HL-60 (cell line): Measurements from ENCODE around the gene ENOX2.
A peak's percentile ranks its signal among the peaks of the same experiment; 100 is the strongest.

Source experiments
- DNase-seq, 2 experiments: peaks; one replicate each; pipeline ENCODE4 v3.0.0-alpha.2; 2010 to 2020; ENCODE audit warnings: low read depth in 1 of 2, low spot score in 1 of 2
- H3K27ac ChIP-seq: fragments of 250-450 bp; sonication (Bioruptor Pico); replicated peaks from 2 replicates; pipeline ENCODE4 v1.5.1; 2020; ENCODE audit warnings: mild to moderate bottlenecking, moderate library complexity
- H3K27me3 ChIP-seq: fragments of 250-450 bp; sonication (Bioruptor Pico); 2 replicates; pipeline ENCODE4 v1.5.1; 2021; ENCODE audit warnings: mild to moderate bottlenecking, moderate library complexity; ENCODE audit not compliant: insufficient read depth, poor library complexity, severe bottlenecking
- H3K4me3 ChIP-seq: replicated peaks from 2 replicates; pipeline ENCODE4 v1.5.1; 2011; ENCODE audit warnings: mild to moderate bottlenecking, control low read depth, low read length; ENCODE audit not compliant: insufficient read depth
- CTCF ChIP-seq: IDR thresholded peaks from one replicate; pipeline ENCODE4 v1.5.1; 2011; ENCODE audit warnings: low read length, control low read depth, inconsistent platforms; ENCODE audit not compliant: insufficient read depth
- GABPA ChIP-seq: IDR thresholded peaks from 2 replicates; pipeline ENCODE4 v1.6.1; 2012; ENCODE audit warnings: low read depth
- POLR2AphosphoS5 ChIP-seq: IDR thresholded peaks from 2 replicates; pipeline ENCODE4 v1.6.1; 2012; ENCODE audit warnings: low read depth
- SPI1 ChIP-seq: IDR thresholded peaks from 2 replicates; pipeline ENCODE4 v1.6.1; 2012; ENCODE audit warnings: low read depth, mild to moderate bottlenecking, borderline replicate concordance
- TF ChIP-seq, protein P1 (sequence below): IDR thresholded peaks from 2 replicates; pipeline ENCODE4 v1.6.1; 2012; ENCODE audit warnings: low read depth; ENCODE audit not compliant: insufficient replicate concordance

The ENOX2 gene

DNA sequence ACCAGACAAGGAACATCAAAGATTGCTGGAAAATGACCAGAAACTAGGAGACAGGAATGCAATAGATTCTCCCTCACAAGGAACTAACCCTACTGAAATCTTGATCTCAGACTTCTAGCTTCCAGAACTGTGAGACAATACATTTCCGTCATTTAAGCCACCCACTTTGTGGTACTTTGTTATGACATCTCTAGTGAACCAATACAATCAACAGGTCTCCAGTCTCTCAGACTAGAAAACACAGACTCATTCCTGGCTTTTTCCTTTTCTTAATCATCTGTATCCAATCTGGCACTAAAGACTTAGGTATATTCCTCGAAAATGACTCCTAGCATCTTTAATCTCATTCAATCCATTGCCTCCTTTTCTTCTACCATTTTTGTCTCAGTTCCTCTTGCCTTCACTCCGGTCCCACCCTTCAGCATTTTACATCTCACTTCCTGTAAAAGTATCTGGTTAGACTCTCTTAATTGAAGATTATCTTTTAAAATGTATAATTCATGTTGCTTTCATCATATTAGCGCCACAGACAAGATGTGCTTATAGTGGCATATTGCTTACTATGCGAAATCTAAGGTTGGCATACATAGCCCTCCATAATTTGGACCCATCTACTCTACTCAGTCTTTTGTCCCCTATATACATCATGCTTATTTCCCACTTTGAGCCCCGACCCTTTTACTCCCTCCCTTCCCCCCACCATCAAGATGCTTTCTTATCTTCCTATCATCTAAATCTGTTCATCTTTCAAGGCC lies 250.0 kb downstream of the ENOX2 start:
- no peak overlapping the region for H3K4me3 ChIP-seq
- DNase-seq = no peak
- TF ChIP-seq GABPA (no peak), CTCF (no peak), SPI1 (no peak), POLR2AphosphoS5 (no peak)
- TF ChIP-seq, protein P1, sequence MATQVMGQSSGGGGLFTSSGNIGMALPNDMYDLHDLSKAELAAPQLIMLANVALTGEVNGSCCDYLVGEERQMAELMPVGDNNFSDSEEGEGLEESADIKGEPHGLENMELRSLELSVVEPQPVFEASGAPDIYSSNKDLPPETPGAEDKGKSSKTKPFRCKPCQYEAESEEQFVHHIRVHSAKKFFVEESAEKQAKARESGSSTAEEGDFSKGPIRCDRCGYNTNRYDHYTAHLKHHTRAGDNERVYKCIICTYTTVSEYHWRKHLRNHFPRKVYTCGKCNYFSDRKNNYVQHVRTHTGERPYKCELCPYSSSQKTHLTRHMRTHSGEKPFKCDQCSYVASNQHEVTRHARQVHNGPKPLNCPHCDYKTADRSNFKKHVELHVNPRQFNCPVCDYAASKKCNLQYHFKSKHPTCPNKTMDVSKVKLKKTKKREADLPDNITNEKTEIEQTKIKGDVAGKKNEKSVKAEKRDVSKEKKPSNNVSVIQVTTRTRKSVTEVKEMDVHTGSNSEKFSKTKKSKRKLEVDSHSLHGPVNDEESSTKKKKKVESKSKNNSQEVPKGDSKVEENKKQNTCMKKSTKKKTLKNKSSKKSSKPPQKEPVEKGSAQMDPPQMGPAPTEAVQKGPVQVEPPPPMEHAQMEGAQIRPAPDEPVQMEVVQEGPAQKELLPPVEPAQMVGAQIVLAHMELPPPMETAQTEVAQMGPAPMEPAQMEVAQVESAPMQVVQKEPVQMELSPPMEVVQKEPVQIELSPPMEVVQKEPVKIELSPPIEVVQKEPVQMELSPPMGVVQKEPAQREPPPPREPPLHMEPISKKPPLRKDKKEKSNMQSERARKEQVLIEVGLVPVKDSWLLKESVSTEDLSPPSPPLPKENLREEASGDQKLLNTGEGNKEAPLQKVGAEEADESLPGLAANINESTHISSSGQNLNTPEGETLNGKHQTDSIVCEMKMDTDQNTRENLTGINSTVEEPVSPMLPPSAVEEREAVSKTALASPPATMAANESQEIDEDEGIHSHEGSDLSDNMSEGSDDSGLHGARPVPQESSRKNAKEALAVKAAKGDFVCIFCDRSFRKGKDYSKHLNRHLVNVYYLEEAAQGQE = no peak
- no peak overlapping the region for H3K27ac ChIP-seq
- H3K27me3 ChIP-seq = no peaks in the 10 kb centered on the region

- no peak for DNase-seq
- no peaks in the 10 kb centered on the region for H3K27me3 ChIP-seq
- no peak overlapping the region for H3K27ac ChIP-seq
- H3K4me3 ChIP-seq = no peak overlapping the region
- TF ChIP-seq CTCF = no peak
- TF ChIP-seq, protein P1 = peak; percentile 70
Measured at GRCh38 chrX:130649738-130650137, 253.3 kb downstream of the ENOX2 start.

- no peak for TF ChIP-seq CTCF
- TF ChIP-seq POLR2AphosphoS5 = no peak
- TF ChIP-seq SPI1 = no peak
- TF ChIP-seq GABPA = no peak
- TF ChIP-seq, protein P1 = no peak
- H3K4me3 ChIP-seq = no peak overlapping the region
- H3K27me3 ChIP-seq = no peaks in the 10 kb centered on the region
- H3K27ac ChIP-seq = no peak overlapping the region
- DNase-seq = no peak
Measured at GRCh38 chrX:130647468-130647867, 255.5 kb downstream of the ENOX2 start.
